Subcutaneous abdominal adipose tissue (tissue), 5 donors: ENCODE results near the gene ORC6.

Experiments used
- H3K27ac ChIP-seq: one replicate; pipeline ENCODE4 v1.7.0; 2013; ENCODE audit warnings: low read depth, mild to moderate bottlenecking, inconsistent platforms, low read length, moderate library complexity
- H3K27me3 ChIP-seq, 5 donors: one replicate each; pipeline ENCODE4 v1.7.0; 2013; ENCODE audit warnings: low read length in 5 of 5, inconsistent platforms in 1 of 5; ENCODE audit not compliant: control insufficient read depth in 5 of 5, insufficient read depth in 4 of 5
- H3K36me3 ChIP-seq, 5 donors: one replicate each; pipeline ENCODE4 v1.7.0; 2013; ENCODE audit warnings: low read length in 5 of 5; ENCODE audit not compliant: control insufficient read depth in 5 of 5, insufficient read depth in 5 of 5
- H3K4me1 ChIP-seq, 5 donors: one replicate each; pipeline ENCODE4 v1.7.0; 2013; ENCODE audit warnings: low read length in 5 of 5, mild to moderate bottlenecking in 3 of 5, moderate library complexity in 1 of 5; ENCODE audit not compliant: control insufficient read depth in 5 of 5, insufficient read depth in 5 of 5
- H3K4me3 ChIP-seq, 5 donors: one replicate each; pipeline ENCODE4 v1.7.0; 2013; ENCODE audit warnings: low read length in 5 of 5, low read depth in 1 of 5
- H3K9ac ChIP-seq, 5 donors: one replicate each; pipeline ENCODE4 v1.7.0; 2013; ENCODE audit warnings: low read length in 5 of 5, mild to moderate bottlenecking in 4 of 5, moderate library complexity in 3 of 5
- H3K9me3 ChIP-seq, 5 donors: one replicate each; pipeline ENCODE4 v1.7.0; 2013; ENCODE audit warnings: low read length in 5 of 5; ENCODE audit not compliant: control insufficient read depth in 5 of 5
- donor health status: healthy.
- donor health status: healthy.
- donor health status: healthy.
- donor health status: healthy.
- donor health status: healthy.

Gene ORC6

GRCh38 chr16:46745617-46746016, 56.2 kb downstream of the ORC6 start:
- no peak overlapping the region for H3K9ac ChIP-seq
- H3K36me3 ChIP-seq, result no peaks in the 10 kb centered on the region
- peaks cover 0 to 5% (median 3%) of the 10 kb centered on the region in 5 donors for H3K27me3 ChIP-seq
- no peak overlapping the region for H3K4me3 ChIP-seq
- no peak overlapping the region for H3K27ac ChIP-seq
- H3K4me1 ChIP-seq, result peaks cover 0 to 7% (median 0%) of the 10 kb centered on the region in 5 donors
- H3K9me3 ChIP-seq, result no peaks in the 10 kb centered on the region

- H3K4me3 ChIP-seq, result no peak overlapping the region
These were observed 57.6 kb downstream of the ORC6 start for GRCh38 chr16:46746821-46747776.

More at GRCh38 chr16:46746821-46747776, 57.6 kb downstream of the ORC6 start:
- H3K9ac ChIP-seq, result no peak overlapping the region
- H3K4me1 ChIP-seq, result peaks cover 0 to 7% (median 0%) of the 10 kb centered on the region in 5 donors
- no peaks in the 10 kb centered on the region for H3K36me3 ChIP-seq
- H3K27ac ChIP-seq, result no peak overlapping the region
- H3K27me3 ChIP-seq, result peaks cover 0 to 5% (median 3%) of the 10 kb centered on the region in 5 donors
- no peaks in the 10 kb centered on the region for H3K9me3 ChIP-seq
